ENCODE measurements around the gene AGPAT3.

GRCh38 chr21:43983390-43983789 lies 118.4 kb downstream of the AGPAT3 start:
- TF ChIP-seq ZSCAN29 (IDR thresholded peaks at IDR 0.05) = no peak
- TF ChIP-seq EP300 (IDR thresholded peaks at IDR 0.05; ENCODE audit: borderline replicate concordance in 1 of 2, control insufficient read depth in 1 of 2, low read depth in 2 of 2, low read length in 2 of 2) = no peak
- TF ChIP-seq PBX3 (IDR thresholded peaks at IDR 0.05; ENCODE audit: insufficient replicate concordance, low read depth, low read length) = no peak
- TF ChIP-seq RELB (IDR thresholded peaks at IDR 0.05; ENCODE audit: low read depth) = no peak
- no peak for TF ChIP-seq CTCF (IDR thresholded peaks at IDR 0.05 in 2 of 3, conservative IDR thresholded peaks at IDR 0.05 in 1 of 3; ENCODE audit: control insufficient read depth in 2 of 3, extremely low read depth in 1 of 3, insufficient read depth in 1 of 3, low read depth in 3 of 3, low read length in 3 of 3)
- no peak for TF ChIP-seq POLR2AphosphoS5 (IDR thresholded peaks at IDR 0.05; ENCODE audit: low read length)
- no peak for TF ChIP-seq EZH2 (IDR thresholded peaks at IDR 0.05; ENCODE audit: borderline replicate concordance, control insufficient read depth, low read depth, low read length)
- no peak for TF ChIP-seq SREBF2 (IDR thresholded peaks at IDR 0.05; ENCODE audit: low read length)
- no peak for TF ChIP-seq USF2 (IDR thresholded peaks at IDR 0.05; ENCODE audit: borderline replicate concordance, low read depth, low read length)
- no peak for TF ChIP-seq REST (IDR thresholded peaks at IDR 0.05; ENCODE audit: low read depth, low read length)
- TF ChIP-seq SP1 (IDR thresholded peaks at IDR 0.05; ENCODE audit: low read depth, low read length) = no peak
- no peak for TF ChIP-seq USF1 (IDR thresholded peaks at IDR 0.05; ENCODE audit: borderline replicate concordance, extremely low read length, insufficient read depth, low read depth, low read length)
- TF ChIP-seq ZNF274 (IDR thresholded peaks at IDR 0.05; ENCODE audit: insufficient read depth, insufficient read length) = no peak
